Activated naive CD8-positive, alpha-beta T cell treated with anti-CD3 and anti-CD28 coated beads, Interleukin-2, amount 10 ng/mL, durations not matched to agents 7 days and 5 days (primary cell): ENCODE results near the gene GATA2. TPM values are rescaled to one million over a fixed set of nuclear protein-coding genes. Genes with fewer than 3 reads are reported as not detected.

Experiments used
- ATAC-seq: fragments of 150-1000 bp; cut with Tn5 transposase; one replicate; pipeline ENCODE4 v1.10.0; 2021; ENCODE audit warnings: low read depth, moderate library complexity
- POLR2A ChIA-PET: fragments of 350-600 bp; sonication (Branson Sonifier 250); formaldehyde crosslinking; loops from one replicate; lab custom pipeline; 2021; ENCODE audit warnings: antibody characterized with exemption; lab: Charles Lee
- DNase-seq: peaks from one replicate; pipeline ENCODE4 v3.0.0; 2021
- H3K27ac Mint-ChIP-seq: one replicate; pipeline ENCODE4 v1.8.0; 2022; ENCODE audit warnings: mild to moderate bottlenecking, mixed read lengths
- H3K27me3 Mint-ChIP-seq: one replicate; pipeline ENCODE4 v1.8.0; 2022; ENCODE audit warnings: mild to moderate bottlenecking, moderate library complexity, mixed read lengths
- H3K36me3 Mint-ChIP-seq: one replicate; pipeline ENCODE4 v1.8.0; 2021; ENCODE audit warnings: mild to moderate bottlenecking, mixed read lengths
- H3K4me1 Mint-ChIP-seq: one replicate; pipeline ENCODE4 v1.8.0; 2021; ENCODE audit warnings: mixed read lengths
- H3K4me3 Mint-ChIP-seq: one replicate; pipeline ENCODE4 v1.8.0; 2022; ENCODE audit warnings: mild to moderate bottlenecking, moderate library complexity, mixed read lengths
- H3K9me3 Mint-ChIP-seq: one replicate; pipeline ENCODE4 v1.8.0; 2021; ENCODE audit warnings: mixed read lengths
- total RNA-seq, 2 experiments: library from RNA; stranded (reverse); gene quantifications; one replicate each; pipeline ENCODE4 v1.2.3, GENCODE V29; 2021

Gene GATA2
- total RNA-seq, 2 experiments from 2014 or later: not detected

DNA sequence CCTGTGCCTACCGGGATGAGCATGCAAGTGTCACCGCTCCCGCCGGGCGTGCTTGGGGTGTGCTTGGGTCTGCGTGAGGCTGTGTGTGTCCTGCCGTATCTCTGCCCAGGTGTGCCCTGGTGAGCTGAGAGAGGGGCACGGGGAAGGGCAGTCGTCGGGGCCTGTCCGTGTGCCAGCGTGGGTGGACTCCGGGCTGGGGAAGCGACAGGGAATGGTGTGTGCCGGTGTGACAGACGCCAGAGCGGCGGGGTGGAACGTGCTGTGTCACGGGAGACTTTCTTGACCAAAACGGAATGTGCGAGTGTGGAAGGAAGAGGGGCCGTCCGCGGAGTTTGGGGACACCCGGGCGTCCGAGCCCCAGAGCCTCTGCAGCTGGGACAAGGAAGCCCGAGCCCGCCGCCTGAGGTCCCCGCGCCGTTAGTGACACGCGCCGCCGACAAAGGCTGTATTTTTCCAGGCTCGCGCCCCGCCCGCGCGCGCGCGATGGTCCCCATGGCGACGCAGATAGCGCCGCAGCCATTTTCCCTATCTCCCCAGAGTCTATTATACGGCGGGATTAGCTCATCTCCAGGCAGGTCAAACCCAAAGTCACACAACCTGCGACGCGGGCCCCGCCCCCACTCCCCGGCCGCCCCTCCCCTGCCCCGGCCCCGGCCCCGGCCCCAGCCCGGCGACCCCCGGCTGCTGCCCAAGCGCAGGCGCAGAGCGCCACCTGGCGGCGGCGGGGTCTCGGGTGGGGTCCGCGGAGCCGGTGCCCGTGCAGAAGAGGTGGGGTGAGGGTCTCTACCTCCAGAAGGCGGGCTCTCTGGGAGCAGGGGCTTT is 4.5 kb upstream of the GATA2 start:
- no peaks in the 10 kb centered on the region for H3K36me3 Mint-ChIP-seq
- H3K9me3 Mint-ChIP-seq: no peaks in the 10 kb centered on the region
- H3K27me3 Mint-ChIP-seq: peaks cover 71% of the 10 kb centered on the region
- ATAC-seq (peak; percentile 70), DNase-seq (peak; percentile 84)
- H3K4me1 Mint-ChIP-seq: peaks cover 4% of the 10 kb centered on the region
- H3K27ac Mint-ChIP-seq: no peak overlapping the region
- H3K4me3 Mint-ChIP-seq: peak overlapping the region; percentile 72
- POLR2A ChIA-PET: no interaction called here

DNA sequence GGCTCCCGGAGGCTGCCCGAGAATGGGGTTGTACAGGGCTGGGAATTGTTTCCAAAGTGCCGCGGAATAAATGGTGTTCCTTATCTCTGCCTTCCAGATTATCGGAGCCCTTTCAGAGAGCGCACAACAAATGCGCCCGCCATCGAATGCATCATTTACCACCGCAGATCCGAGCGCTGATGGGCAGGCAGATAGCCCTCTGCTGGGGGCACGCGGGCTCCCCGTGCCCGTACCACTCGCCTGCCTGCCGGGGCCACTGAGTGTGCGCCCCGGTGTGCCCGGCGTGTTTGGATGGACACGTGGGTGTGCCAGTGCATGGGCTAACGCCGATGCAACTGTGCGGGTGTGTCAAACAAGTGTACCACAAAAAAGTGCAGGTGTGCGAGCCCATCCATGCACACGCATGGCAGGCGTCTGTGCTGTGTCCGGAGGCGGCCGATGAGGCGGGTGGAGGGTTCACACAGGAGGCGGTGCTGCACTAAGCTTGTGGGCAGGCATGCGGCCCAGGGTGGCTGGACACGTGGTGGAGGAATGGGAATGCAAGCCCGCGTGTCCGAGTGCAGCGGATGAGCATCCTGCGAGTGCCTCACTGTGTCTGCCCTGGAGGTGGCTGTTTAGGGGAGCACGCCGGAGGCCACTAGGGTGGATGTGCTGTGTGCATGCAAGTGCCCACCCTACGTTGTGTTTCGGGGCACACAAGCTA is 3.8 kb upstream of the GATA2 start:
- Mint-ChIP-seq H3K4me3 (peak overlapping the region; percentile 72), H3K4me1 (peaks cover 7% of the 10 kb centered on the region), H3K27ac (no peak overlapping the region), H3K36me3 (no peaks in the 10 kb centered on the region), H3K9me3 (no peaks in the 10 kb centered on the region), H3K27me3 (peaks cover 68% of the 10 kb centered on the region)
- ATAC-seq (no peak), DNase-seq (no peak)
- POLR2A ChIA-PET: no interaction called here

DNA sequence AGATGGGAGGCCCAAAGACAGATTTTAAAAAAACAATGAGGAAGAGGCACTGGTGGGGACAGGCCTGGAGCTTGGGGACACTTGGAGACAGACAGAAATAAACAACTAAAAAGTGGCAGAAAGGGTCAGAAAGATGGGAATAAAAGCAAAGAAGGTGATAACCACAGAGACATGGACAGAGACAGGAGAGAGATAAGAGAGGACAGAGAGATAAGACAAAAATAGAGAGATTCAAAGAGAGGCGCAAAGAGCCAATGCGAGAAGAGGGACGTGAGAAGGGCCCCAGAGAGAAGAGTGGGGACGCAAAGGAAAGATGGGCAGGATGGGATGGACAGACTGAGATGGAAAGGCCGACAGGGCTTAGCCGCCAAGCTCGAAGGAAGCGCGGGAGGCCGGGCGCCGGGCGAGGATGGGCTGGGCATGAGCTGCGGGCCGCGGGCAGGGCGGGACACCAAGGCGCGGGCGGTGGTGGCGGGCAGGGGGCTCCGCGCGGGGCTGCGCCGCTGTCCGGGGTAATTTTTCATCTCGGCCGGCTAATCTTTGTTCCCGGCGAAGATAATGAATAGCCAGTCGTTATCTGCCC is 3.1 kb upstream of the GATA2 start:
- POLR2A ChIA-PET: no interaction called here
- no peak for DNase-seq
- Mint-ChIP-seq H3K27me3 (peaks cover 70% of the 10 kb centered on the region), H3K4me3 (peak overlapping the region; percentile 23), H3K4me1 (peaks cover 7% of the 10 kb centered on the region), H3K27ac (no peak overlapping the region), H3K9me3 (no peaks in the 10 kb centered on the region), H3K36me3 (no peaks in the 10 kb centered on the region)
- no peak for ATAC-seq

DNA sequence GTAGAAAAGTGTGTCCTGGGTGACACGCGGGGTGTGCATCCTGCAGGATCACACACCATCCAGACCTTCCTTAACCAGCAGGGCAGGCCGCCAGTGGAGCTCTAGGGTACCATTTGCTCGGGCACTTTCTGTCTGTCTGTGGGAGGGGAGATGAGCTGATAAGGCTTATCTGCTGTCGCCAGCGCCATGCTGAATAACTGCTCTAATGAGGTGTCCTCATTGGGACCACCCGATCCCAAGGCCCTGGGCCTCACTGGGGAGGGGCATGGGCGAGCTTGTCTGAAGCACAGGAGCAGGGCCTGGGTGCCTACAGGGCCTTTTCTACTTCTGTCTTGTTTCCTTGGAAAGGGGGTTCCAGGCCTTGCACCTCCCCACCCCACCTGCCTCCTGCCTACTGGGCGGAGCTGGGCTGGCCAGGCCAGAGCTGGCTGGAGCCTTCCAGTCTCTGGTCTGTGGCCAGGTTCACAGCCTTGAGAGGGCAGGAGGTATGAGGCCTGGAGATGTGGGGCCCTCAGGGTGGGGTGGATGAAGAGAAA is 2.5 kb upstream of the GATA2 start:
- POLR2A ChIA-PET: no interaction called here
- ATAC-seq: no peak
- no peak for DNase-seq
- H3K9me3 Mint-ChIP-seq: no peaks in the 10 kb centered on the region
- H3K4me1 Mint-ChIP-seq: peaks cover 9% of the 10 kb centered on the region
- H3K36me3 Mint-ChIP-seq: no peaks in the 10 kb centered on the region
- no peak overlapping the region for H3K4me3 Mint-ChIP-seq
- H3K27me3 Mint-ChIP-seq: peaks cover 68% of the 10 kb centered on the region
- H3K27ac Mint-ChIP-seq: no peak overlapping the region

DNA sequence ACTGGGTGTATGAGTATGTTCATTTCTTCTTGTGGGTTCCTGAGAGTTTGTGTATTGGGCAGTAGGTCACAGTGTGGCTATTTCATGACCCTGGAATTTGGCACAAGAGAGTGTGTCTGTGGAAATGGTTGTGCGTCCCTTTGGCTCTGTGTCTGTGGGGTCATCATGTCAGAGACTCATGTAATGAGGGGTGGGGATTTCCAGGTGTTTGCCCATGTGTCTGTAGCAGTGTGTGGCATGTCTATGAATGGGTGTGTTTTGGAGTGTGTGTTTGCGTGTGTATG is 1.3 kb upstream of the GATA2 start:
- Mint-ChIP-seq H3K9me3 (no peaks in the 10 kb centered on the region), H3K4me3 (no peak overlapping the region)

DNA sequence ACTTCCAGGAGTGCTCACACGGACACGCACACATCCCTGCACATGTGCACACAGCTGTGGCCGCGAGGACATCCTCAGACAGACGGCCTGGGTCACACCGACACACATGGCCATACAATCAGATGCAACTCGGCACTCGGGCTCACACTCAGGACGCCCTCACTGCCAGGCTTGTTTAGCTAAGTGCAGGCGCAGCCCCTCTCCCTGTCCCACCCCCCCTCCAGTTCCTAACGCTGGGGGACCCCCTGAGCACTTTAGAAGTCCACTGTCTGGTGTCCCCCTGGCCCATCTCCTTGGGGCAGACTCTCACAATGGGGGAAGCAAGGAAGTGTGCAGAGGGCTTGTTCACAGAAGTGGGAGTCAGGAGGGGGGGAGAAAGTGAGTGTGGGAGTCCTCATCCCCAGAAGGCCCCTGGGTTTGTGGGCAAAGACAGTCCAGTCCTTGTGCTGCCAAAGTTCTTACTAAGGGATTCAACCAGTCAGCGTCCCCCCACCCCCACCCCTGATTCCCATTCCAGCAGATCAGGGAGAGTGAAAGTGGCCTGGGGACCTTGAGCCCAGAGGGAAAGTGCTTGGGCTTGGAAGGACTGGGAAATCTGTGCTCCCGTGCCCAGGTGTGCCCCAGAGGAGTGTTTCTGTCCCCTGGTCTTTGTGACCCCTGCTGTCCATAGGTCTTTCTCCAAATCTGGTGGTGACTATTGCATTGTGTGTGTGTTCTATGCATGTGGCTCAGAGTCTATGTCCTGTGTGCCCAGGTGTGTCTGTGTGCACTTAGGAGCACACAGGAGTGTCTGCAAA is 767 bp upstream of the GATA2 start:
- peak overlapping the region; percentile 34 for H3K27ac Mint-ChIP-seq
- DNase-seq (no peak), ATAC-seq (no peak)
- no peaks in the 10 kb centered on the region for H3K9me3 Mint-ChIP-seq
- POLR2A ChIA-PET: no interaction called here
- no peaks in the 10 kb centered on the region for H3K36me3 Mint-ChIP-seq
- H3K27me3 Mint-ChIP-seq: peaks cover 71% of the 10 kb centered on the region
- H3K4me1 Mint-ChIP-seq: peaks cover 10% of the 10 kb centered on the region
- no peak overlapping the region for H3K4me3 Mint-ChIP-seq

More for the DNA sequence above, 1.3 kb upstream of the GATA2 start:
- Mint-ChIP-seq H3K4me1 (peaks cover 10% of the 10 kb centered on the region), H3K36me3 (no peaks in the 10 kb centered on the region), H3K27ac (no peak overlapping the region), H3K27me3 (peaks cover 71% of the 10 kb centered on the region)
- no peak for DNase-seq
- POLR2A ChIA-PET: no interaction called here
- ATAC-seq: no peak

DNA sequence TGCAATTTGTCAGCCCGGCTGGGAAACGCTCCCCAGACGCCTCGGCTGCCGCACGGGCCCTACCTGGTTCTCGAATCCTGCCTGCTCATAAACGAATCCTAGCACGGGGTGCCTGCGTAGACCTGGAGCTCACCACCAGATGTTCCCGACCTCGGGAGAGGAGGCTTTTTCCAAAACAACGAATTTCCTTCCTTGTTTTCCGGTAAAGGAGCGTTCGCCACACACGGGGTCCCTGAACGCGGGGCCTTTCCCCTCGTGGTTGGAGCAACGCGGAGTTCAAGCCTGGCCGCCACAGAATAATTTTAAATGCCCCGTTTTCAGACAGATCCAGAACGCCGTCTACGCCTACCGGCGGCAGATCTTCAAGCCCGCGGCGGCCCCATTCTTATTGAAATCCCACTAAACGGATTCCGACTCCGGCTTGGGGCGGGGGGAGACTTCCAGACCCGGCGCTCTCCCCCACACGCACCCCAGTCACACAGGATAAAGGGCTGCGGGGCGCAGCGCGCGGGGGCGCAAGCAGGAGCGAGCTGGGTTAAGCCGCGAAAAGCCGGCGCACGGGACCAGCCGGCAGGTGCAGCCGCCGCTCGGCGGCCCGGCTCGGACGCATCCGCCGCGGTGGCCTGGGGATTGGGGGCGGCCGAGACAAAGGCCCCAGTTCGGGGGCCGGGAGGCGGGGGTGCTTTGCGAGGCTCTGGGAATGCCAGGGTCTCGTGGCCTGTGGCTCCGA is 895 bp downstream of the GATA2 start:
- Mint-ChIP-seq H3K27me3 (peaks cover 74% of the 10 kb centered on the region), H3K36me3 (no peaks in the 10 kb centered on the region), H3K4me3 (no peak overlapping the region), H3K27ac (no peak overlapping the region), H3K4me1 (peaks cover 14% of the 10 kb centered on the region), H3K9me3 (no peaks in the 10 kb centered on the region)
- POLR2A ChIA-PET: no interaction called here
- DNase-seq (peak; percentile 65), ATAC-seq (no peak)

DNA sequence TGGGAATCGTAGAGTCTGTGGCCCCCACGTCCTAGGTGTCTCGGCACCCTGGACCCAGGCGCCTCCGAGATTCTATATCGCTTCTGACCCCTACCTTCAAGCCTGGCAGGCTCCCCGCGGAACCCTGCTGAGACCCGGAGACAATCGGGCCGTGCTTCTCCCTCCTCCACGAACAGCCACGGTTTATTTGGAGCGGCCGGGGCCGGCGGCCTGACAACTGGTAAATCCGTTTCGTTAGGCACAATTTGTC is 1.4 kb downstream of the GATA2 start:
- no peak for DNase-seq
- H3K27ac Mint-ChIP-seq: no peak overlapping the region
- POLR2A ChIA-PET: no interaction called here
- H3K36me3 Mint-ChIP-seq: no peaks in the 10 kb centered on the region
- H3K4me3 Mint-ChIP-seq: no peak overlapping the region
- H3K4me1 Mint-ChIP-seq: peaks cover 14% of the 10 kb centered on the region
- ATAC-seq: no peak
- peaks cover 76% of the 10 kb centered on the region for H3K27me3 Mint-ChIP-seq
- no peaks in the 10 kb centered on the region for H3K9me3 Mint-ChIP-seq

DNA sequence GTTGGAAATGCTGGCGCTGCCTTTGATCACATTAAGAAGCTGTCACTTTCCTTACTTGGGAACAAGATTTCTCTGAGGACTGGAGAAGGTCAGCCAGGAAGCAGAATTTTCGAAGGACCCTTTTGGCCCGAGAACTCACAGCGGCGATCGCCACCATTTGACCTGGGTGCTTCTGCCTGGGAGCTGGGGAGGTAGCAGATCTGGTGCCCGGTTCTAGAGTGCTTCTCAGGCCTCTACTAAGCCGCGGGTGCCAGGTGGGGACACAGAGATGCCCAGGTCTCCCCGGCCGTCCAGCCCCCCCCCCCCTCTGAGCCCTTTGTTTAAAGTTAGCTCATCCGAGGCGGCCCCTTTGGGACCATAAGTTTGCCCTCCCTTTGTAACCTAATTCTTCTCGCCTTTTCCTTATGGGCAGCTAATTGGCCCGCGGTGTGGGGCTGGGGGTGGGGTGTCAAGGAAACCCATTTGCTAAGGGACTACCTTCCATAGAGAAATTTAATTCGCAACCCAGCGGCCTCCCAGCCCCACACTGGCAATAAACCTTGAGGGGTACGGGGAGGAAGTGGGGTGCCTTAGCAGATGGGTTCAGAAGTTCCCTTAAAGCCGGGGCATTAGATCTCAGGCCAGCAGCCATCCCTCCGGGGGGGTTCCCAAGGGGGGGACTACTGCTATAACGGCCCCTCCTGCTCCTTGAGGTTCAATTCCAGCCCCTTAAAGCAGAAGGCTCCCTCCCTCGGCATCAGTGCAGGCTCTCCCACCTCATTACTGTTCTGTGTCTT is 1.9 kb downstream of the GATA2 start:
- peaks cover 80% of the 10 kb centered on the region for H3K27me3 Mint-ChIP-seq
- H3K4me1 Mint-ChIP-seq: peaks cover 14% of the 10 kb centered on the region
- ATAC-seq (no peak), DNase-seq (no peak)
- no peak overlapping the region for H3K27ac Mint-ChIP-seq
- H3K9me3 Mint-ChIP-seq: no peaks in the 10 kb centered on the region
- no peaks in the 10 kb centered on the region for H3K36me3 Mint-ChIP-seq
- H3K4me3 Mint-ChIP-seq: no peak overlapping the region
- POLR2A ChIA-PET: no interaction called here

DNA sequence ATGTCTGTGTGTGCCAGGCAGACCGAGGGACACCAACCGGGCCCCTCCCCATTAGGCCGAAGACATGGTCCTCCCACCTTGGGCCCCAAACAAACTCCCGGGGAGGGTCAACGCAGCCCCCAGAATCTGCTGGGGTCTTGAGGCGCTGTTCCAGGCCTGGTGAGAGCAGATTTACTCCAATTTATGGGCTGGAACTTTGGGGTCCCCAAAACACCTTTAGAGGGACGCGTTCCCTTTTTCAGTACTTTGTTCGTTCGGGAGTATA is 2.4 kb downstream of the GATA2 start:
- Mint-ChIP-seq H3K9me3 (no peaks in the 10 kb centered on the region), H3K36me3 (no peaks in the 10 kb centered on the region), H3K27ac (no peak overlapping the region), H3K27me3 (peaks cover 80% of the 10 kb centered on the region), H3K4me3 (no peak overlapping the region), H3K4me1 (peaks cover 14% of the 10 kb centered on the region)
- no peak for DNase-seq
- ATAC-seq: no peak
- POLR2A ChIA-PET: no interaction called here

DNA sequence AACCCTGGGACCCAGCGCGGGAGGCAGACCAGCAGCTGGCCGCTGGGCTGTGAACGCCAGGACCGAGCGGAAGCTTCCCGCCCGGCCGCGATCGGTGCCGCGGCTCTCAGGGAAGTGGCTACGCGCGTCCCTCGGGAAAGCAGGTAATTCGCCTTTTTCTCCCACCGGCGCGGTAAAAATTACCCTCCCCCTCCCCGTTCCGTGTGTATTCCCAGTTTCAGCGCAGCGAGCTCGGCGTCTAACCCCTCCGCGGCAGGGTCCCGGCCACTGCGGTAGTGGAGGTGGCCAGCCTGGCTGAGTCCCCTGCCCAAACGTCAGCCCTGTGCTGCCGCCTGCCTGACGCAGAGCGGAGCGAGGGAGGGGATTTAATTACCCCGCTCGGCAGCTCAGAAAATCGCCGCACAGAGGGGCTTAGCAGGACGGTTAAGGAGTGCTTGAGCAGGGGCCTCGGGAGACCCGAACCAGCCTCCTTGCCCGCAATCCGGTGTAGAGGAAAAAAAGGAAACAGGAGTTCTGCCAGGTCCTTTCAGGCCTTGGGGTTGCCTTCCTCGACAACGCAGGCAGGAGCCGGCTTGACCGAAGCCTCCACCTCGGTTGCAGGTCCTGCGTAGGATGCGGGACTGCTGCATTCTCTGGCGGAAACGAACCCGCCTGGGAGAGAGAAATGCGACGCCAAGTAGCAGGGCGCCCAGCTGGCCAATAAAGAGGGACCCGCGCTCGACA is 2.9 kb downstream of the GATA2 start:
- H3K27me3 Mint-ChIP-seq: peaks cover 80% of the 10 kb centered on the region
- peak; percentile 52 for DNase-seq
- no peaks in the 10 kb centered on the region for H3K36me3 Mint-ChIP-seq
- no peak for ATAC-seq
- POLR2A ChIA-PET: no interaction called here
- H3K4me1 Mint-ChIP-seq: peaks cover 14% of the 10 kb centered on the region
- peak overlapping the region; percentile 56 for H3K27ac Mint-ChIP-seq
- H3K4me3 Mint-ChIP-seq: peak overlapping the region; percentile 70
- no peaks in the 10 kb centered on the region for H3K9me3 Mint-ChIP-seq

DNA sequence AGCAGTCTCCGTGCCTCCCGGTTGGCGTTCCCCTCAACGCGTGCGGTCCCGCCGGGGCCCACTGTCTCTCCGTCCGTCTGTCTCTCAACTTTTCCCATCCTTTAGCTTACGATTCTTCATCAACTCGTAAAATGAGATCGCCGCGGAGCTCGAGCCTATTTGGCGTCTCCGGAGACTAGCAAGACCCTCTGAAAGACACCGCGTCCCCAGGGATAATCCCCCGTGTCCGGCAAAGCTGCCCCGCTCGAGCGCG is 3.4 kb downstream of the GATA2 start:
- DNase-seq (peak; percentile 53), ATAC-seq (no peak)
- peaks cover 80% of the 10 kb centered on the region for H3K27me3 Mint-ChIP-seq
- H3K4me1 Mint-ChIP-seq: peaks cover 15% of the 10 kb centered on the region
- no peaks in the 10 kb centered on the region for H3K9me3 Mint-ChIP-seq
- POLR2A ChIA-PET: no interaction called here
- H3K27ac Mint-ChIP-seq: peak overlapping the region; percentile 56
- H3K36me3 Mint-ChIP-seq: no peaks in the 10 kb centered on the region
- H3K4me3 Mint-ChIP-seq: peak overlapping the region; percentile 70
